Measurements from ENCODE around the gene RAD51C. TPM values are rescaled to one million over a fixed set of nuclear protein-coding genes. Genes with fewer than 3 reads are reported as not detected.

The RAD51C gene
- total RNA-seq, 1 experiment from 2014 or later: 15.2 TPM

DNA sequence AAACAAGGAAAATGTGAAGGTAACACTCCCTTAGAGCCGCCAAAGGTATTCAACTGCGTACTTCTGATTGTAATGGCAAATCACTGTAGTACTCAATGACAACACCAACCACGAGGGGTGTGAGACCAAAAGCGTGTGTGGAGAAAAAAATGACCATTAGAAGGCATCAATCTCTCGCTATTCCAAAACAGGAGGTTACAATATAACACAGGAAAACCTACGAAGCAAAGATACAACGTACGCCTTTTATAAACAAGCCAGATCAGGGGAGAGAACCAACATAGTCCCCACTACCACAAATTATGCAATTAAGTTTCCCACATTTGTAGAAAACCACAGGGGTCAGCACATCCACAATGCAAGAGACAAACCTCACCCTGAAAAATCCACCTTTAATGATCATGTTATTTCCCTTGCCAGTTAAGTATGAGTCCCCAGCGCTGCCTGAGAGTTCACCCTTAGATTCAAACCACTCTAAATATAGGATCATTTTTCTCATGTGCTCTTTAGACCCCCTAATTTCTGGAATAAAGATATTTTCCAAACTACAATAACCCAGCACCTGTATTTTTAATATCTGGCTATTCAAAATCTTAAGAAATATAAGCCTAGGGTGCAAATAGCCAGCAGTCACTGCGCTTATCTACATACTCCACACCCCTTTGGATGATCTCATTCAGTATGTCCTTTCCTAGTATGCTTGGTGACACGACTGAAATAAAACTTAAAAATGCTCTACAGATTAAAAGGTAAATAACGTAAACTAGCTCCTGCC, 13.0 kb upstream of the RAD51C start (continued):
- TF ChIP-seq, protein P1, sequence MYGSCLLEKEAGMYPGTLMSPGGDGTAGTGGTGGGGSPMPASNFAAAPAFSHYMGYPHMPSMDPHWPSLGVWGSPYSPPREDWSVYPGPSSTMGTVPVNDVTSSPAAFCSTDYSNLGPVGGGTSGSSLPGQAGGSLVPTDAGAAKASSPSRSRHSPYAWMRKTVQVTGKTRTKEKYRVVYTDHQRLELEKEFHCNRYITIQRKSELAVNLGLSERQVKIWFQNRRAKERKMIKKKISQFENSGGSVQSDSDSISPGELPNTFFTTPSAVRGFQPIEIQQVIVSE (CRISPR knock-in tag; IDR thresholded peaks at IDR 0.05; ENCODE audit: borderline replicate concordance): no peak
- TF ChIP-seq GRHL2 (CRISPR knock-in tag; IDR thresholded peaks at IDR 0.05; ENCODE audit: insufficient replicate concordance, severe bottlenecking) (no peak), ZNF671 (CRISPR knock-in tag; IDR thresholded peaks at IDR 0.05) (peak; percentile 100), IRF2 (CRISPR knock-in tag; IDR thresholded peaks at IDR 0.05; ENCODE audit: borderline replicate concordance, low read depth) (no peak), TCF7 (CRISPR knock-in tag; IDR thresholded peaks at IDR 0.05; ENCODE audit: low read depth) (no peak), NR1H2 (CRISPR knock-in tag; IDR thresholded peaks at IDR 0.05) (no peak), OVOL2 (CRISPR knock-in tag; IDR thresholded peaks at IDR 0.05; ENCODE audit: borderline replicate concordance) (no peak)
- TF ChIP-seq, protein P2, sequence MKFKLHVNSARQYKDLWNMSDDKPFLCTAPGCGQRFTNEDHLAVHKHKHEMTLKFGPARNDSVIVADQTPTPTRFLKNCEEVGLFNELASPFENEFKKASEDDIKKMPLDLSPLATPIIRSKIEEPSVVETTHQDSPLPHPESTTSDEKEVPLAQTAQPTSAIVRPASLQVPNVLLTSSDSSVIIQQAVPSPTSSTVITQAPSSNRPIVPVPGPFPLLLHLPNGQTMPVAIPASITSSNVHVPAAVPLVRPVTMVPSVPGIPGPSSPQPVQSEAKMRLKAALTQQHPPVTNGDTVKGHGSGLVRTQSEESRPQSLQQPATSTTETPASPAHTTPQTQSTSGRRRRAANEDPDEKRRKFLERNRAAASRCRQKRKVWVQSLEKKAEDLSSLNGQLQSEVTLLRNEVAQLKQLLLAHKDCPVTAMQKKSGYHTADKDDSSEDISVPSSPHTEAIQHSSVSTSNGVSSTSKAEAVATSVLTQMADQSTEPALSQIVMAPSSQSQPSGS (CRISPR knock-in tag; IDR thresholded peaks at IDR 0.05; ENCODE audit: borderline replicate concordance, low read depth): no peak; the same call in 1 of the 2 replicates
- TF ChIP-seq, protein P3, sequence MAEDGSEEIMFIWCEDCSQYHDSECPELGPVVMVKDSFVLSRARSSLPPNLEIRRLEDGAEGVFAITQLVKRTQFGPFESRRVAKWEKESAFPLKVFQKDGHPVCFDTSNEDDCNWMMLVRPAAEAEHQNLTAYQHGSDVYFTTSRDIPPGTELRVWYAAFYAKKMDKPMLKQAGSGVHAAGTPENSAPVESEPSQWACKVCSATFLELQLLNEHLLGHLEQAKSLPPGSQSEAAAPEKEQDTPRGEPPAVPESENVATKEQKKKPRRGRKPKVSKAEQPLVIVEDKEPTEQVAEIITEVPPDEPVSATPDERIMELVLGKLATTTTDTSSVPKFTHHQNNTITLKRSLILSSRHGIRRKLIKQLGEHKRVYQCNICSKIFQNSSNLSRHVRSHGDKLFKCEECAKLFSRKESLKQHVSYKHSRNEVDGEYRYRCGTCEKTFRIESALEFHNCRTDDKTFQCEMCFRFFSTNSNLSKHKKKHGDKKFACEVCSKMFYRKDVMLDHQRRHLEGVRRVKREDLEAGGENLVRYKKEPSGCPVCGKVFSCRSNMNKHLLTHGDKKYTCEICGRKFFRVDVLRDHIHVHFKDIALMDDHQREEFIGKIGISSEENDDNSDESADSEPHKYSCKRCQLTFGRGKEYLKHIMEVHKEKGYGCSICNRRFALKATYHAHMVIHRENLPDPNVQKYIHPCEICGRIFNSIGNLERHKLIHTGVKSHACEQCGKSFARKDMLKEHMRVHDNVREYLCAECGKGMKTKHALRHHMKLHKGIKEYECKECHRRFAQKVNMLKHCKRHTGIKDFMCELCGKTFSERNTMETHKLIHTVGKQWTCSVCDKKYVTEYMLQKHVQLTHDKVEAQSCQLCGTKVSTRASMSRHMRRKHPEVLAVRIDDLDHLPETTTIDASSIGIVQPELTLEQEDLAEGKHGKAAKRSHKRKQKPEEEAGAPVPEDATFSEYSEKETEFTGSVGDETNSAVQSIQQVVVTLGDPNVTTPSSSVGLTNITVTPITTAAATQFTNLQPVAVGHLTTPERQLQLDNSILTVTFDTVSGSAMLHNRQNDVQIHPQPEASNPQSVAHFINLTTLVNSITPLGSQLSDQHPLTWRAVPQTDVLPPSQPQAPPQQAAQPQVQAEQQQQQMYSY (CRISPR knock-in tag; IDR thresholded peaks at IDR 0.05): no peak
- TF ChIP-seq, protein P4, sequence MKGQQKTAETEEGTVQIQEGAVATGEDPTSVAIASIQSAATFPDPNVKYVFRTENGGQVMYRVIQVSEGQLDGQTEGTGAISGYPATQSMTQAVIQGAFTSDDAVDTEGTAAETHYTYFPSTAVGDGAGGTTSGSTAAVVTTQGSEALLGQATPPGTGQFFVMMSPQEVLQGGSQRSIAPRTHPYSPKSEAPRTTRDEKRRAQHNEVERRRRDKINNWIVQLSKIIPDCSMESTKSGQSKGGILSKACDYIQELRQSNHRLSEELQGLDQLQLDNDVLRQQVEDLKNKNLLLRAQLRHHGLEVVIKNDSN (CRISPR knock-in tag; IDR thresholded peaks at IDR 0.05): no peak
- TF ChIP-seq, protein P5, sequence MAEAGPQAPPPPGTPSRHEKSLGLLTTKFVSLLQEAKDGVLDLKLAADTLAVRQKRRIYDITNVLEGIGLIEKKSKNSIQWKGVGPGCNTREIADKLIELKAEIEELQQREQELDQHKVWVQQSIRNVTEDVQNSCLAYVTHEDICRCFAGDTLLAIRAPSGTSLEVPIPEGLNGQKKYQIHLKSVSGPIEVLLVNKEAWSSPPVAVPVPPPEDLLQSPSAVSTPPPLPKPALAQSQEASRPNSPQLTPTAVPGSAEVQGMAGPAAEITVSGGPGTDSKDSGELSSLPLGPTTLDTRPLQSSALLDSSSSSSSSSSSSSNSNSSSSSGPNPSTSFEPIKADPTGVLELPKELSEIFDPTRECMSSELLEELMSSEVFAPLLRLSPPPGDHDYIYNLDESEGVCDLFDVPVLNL (CRISPR knock-in tag; IDR thresholded peaks at IDR 0.05; ENCODE audit: borderline replicate concordance, low read depth): no peak; the same call in 1 of the 2 replicates
- TF ChIP-seq, protein P6, sequence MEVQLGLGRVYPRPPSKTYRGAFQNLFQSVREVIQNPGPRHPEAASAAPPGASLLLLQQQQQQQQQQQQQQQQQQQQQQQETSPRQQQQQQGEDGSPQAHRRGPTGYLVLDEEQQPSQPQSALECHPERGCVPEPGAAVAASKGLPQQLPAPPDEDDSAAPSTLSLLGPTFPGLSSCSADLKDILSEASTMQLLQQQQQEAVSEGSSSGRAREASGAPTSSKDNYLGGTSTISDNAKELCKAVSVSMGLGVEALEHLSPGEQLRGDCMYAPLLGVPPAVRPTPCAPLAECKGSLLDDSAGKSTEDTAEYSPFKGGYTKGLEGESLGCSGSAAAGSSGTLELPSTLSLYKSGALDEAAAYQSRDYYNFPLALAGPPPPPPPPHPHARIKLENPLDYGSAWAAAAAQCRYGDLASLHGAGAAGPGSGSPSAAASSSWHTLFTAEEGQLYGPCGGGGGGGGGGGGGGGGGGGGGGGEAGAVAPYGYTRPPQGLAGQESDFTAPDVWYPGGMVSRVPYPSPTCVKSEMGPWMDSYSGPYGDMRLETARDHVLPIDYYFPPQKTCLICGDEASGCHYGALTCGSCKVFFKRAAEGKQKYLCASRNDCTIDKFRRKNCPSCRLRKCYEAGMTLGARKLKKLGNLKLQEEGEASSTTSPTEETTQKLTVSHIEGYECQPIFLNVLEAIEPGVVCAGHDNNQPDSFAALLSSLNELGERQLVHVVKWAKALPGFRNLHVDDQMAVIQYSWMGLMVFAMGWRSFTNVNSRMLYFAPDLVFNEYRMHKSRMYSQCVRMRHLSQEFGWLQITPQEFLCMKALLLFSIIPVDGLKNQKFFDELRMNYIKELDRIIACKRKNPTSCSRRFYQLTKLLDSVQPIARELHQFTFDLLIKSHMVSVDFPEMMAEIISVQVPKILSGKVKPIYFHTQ (CRISPR knock-in tag; IDR thresholded peaks at IDR 0.05): peak; percentile 99
- TF ChIP-seq, protein P7, sequence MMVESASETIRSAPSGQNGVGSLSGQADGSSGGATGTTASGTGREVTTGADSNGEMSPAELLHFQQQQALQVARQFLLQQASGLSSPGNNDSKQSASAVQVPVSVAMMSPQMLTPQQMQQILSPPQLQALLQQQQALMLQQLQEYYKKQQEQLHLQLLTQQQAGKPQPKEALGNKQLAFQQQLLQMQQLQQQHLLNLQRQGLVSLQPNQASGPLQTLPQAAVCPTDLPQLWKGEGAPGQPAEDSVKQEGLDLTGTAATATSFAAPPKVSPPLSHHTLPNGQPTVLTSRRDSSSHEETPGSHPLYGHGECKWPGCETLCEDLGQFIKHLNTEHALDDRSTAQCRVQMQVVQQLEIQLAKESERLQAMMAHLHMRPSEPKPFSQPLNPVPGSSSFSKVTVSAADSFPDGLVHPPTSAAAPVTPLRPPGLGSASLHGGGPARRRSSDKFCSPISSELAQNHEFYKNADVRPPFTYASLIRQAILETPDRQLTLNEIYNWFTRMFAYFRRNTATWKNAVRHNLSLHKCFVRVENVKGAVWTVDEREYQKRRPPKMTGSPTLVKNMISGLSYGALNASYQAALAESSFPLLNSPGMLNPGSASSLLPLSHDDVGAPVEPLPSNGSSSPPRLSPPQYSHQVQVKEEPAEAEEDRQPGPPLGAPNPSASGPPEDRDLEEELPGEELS (CRISPR knock-in tag; IDR thresholded peaks at IDR 0.05): no peak
- TF ChIP-seq, protein P8, sequence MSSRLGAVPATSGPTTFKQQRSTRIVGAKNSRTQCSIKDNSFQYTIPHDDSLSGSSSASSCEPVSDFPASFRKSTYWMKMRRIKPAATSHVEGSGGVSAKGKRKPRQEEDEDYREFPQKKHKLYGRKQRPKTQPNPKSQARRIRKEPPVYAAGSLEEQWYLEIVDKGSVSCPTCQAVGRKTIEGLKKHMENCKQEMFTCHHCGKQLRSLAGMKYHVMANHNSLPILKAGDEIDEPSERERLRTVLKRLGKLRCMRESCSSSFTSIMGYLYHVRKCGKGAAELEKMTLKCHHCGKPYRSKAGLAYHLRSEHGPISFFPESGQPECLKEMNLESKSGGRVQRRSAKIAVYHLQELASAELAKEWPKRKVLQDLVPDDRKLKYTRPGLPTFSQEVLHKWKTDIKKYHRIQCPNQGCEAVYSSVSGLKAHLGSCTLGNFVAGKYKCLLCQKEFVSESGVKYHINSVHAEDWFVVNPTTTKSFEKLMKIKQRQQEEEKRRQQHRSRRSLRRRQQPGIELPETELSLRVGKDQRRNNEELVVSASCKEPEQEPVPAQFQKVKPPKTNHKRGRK (CRISPR knock-in tag; IDR thresholded peaks at IDR 0.05; ENCODE audit: borderline replicate concordance): 0 out of 2 replicates have a peak, but pooled peaks have one; percentile 19
- TF ChIP-seq, protein P9, sequence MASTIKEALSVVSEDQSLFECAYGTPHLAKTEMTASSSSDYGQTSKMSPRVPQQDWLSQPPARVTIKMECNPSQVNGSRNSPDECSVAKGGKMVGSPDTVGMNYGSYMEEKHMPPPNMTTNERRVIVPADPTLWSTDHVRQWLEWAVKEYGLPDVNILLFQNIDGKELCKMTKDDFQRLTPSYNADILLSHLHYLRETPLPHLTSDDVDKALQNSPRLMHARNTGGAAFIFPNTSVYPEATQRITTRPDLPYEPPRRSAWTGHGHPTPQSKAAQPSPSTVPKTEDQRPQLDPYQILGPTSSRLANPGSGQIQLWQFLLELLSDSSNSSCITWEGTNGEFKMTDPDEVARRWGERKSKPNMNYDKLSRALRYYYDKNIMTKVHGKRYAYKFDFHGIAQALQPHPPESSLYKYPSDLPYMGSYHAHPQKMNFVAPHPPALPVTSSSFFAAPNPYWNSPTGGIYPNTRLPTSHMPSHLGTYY (CRISPR knock-in tag; IDR thresholded peaks at IDR 0.05): peak; percentile 100
- TF ChIP-seq, protein P10, sequence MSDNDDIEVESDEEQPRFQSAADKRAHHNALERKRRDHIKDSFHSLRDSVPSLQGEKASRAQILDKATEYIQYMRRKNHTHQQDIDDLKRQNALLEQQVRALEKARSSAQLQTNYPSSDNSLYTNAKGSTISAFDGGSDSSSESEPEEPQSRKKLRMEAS (CRISPR knock-in tag; IDR thresholded peaks at IDR 0.05): peak; percentile 37; the same call in 1 of the 2 replicates
- TF ChIP-seq, protein P11, sequence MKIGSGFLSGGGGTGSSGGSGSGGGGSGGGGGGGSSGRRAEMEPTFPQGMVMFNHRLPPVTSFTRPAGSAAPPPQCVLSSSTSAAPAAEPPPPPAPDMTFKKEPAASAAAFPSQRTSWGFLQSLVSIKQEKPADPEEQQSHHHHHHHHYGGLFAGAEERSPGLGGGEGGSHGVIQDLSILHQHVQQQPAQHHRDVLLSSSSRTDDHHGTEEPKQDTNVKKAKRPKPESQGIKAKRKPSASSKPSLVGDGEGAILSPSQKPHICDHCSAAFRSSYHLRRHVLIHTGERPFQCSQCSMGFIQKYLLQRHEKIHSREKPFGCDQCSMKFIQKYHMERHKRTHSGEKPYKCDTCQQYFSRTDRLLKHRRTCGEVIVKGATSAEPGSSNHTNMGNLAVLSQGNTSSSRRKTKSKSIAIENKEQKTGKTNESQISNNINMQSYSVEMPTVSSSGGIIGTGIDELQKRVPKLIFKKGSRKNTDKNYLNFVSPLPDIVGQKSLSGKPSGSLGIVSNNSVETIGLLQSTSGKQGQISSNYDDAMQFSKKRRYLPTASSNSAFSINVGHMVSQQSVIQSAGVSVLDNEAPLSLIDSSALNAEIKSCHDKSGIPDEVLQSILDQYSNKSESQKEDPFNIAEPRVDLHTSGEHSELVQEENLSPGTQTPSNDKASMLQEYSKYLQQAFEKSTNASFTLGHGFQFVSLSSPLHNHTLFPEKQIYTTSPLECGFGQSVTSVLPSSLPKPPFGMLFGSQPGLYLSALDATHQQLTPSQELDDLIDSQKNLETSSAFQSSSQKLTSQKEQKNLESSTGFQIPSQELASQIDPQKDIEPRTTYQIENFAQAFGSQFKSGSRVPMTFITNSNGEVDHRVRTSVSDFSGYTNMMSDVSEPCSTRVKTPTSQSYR (CRISPR knock-in tag; IDR thresholded peaks at IDR 0.05): no peak
